ENCODE results near the gene UEVLD. TPM values are rescaled to one million over a fixed set of nuclear protein-coding genes. Genes with fewer than 3 reads are reported as not detected.

The UEVLD gene
- total and polyA plus RNA-seq, 7 donors, result 9.4 to 38.6 (median 14.1) TPM

- no peak for TF ChIP-seq CTCF (IDR thresholded peaks at IDR 0.05)
- H3K9me3 ChIP-seq, result no peaks in the 10 kb centered on the region
- peaks cover 5 to 54% of the 10 kb centered on the region in 2 donors for H3K36me3 ChIP-seq (ENCODE audit: insufficient read depth in 1 of 2, low read depth in 1 of 2)
- intact Hi-C loops (cut with DNase I), result no loop called here
- WGBS, 3 donors, result 87 to 90% (median 89%) methylated on average over 14 of the region's 14 CpGs
- no peaks in the 10 kb centered on the region for H3K27me3 ChIP-seq (ENCODE audit: insufficient read depth in 3 of 3, low read length in 2 of 3)
- no peak overlapping the region for H3K27ac ChIP-seq
- DNase-seq, result no peak
- H3K4me3 ChIP-seq, result no peak overlapping the region
- ATAC-seq, result no peak
- H3K4me1 ChIP-seq, result no peaks in the 10 kb centered on the region
Observed at GRCh38 chr11:18578975-18579598, 9.4 kb downstream of the UEVLD start.

- no peak for TF ChIP-seq CTCF (IDR thresholded peaks at IDR 0.05)
- Histone ChIP-seq H3K27me3 (ENCODE audit: insufficient read depth in 3 of 3, low read length in 2 of 3) (no peaks in the 10 kb centered on the region), H3K36me3 (ENCODE audit: insufficient read depth in 1 of 2, low read depth in 1 of 2) (peaks cover 5 to 91% of the 10 kb centered on the region in 2 donors), H3K27ac (no peak overlapping the region), H3K4me3 (no peak overlapping the region), H3K9me3 (no peaks in the 10 kb centered on the region), H3K4me1 (no peaks in the 10 kb centered on the region)
- intact Hi-C loops (cut with DNase I), result no loop called here
- DNase-seq (no peak), ATAC-seq (no peak)
- 86 to 90% (median 86%) methylated on average over 1 of the region's 1 CpG for WGBS, 3 donors
Observed at GRCh38 chr11:18575361-18575760, 13.2 kb downstream of the UEVLD start.

GRCh38 chr11:18567081-18567480, 21.5 kb downstream of the UEVLD start:
- peaks cover 0 to 96% of the 10 kb centered on the region in 2 donors for H3K36me3 ChIP-seq (ENCODE audit: insufficient read depth in 1 of 2, low read depth in 1 of 2)
- peaks cover 5% of the 10 kb centered on the region for H3K4me1 ChIP-seq
- no peak overlapping the region for H3K4me3 ChIP-seq
- ATAC-seq (no peak), DNase-seq (no peak)
- H3K27ac ChIP-seq, result no peak overlapping the region
- intact Hi-C loops (cut with DNase I), result no loop called here
- no peaks in the 10 kb centered on the region for H3K27me3 ChIP-seq (ENCODE audit: insufficient read depth in 3 of 3, low read length in 2 of 3)
- 90 to 94% (median 94%) methylated on average over 3 of the region's 3 CpGs for WGBS, 3 donors
- H3K9me3 ChIP-seq, result no peaks in the 10 kb centered on the region
- TF ChIP-seq CTCF (IDR thresholded peaks at IDR 0.05), result no peak

- H3K27ac ChIP-seq, result no peak overlapping the region
- no peaks in the 10 kb centered on the region for H3K9me3 ChIP-seq
- H3K36me3 ChIP-seq (ENCODE audit: insufficient read depth in 1 of 2, low read depth in 1 of 2), result peaks cover 0 to 96% of the 10 kb centered on the region in 2 donors
- H3K4me1 ChIP-seq, result peaks cover 5% of the 10 kb centered on the region
- ATAC-seq (no peak), DNase-seq (no peak)
- no peak for TF ChIP-seq CTCF (IDR thresholded peaks at IDR 0.05)
- no peak overlapping the region for H3K4me3 ChIP-seq
- intact Hi-C loops (cut with DNase I), result no loop called here
- no peaks in the 10 kb centered on the region for H3K27me3 ChIP-seq (ENCODE audit: insufficient read depth in 3 of 3, low read length in 2 of 3)
Observed at GRCh38 chr11:18566406-18566805, 22.1 kb downstream of the UEVLD start.

- Histone ChIP-seq H3K36me3 (ENCODE audit: insufficient read depth in 1 of 2, low read depth in 1 of 2) (peaks cover 0 to 93% of the 10 kb centered on the region in 2 donors), H3K27me3 (ENCODE audit: insufficient read depth in 3 of 3, low read length in 2 of 3) (no peaks in the 10 kb centered on the region), H3K4me1 (peaks cover 5% of the 10 kb centered on the region), H3K9me3 (no peaks in the 10 kb centered on the region), H3K4me3 (no peak overlapping the region), H3K27ac (no peak overlapping the region)
- intact Hi-C loops (cut with DNase I), result no loop called here
- ATAC-seq (no peak), DNase-seq (no peak)
- no peak for TF ChIP-seq CTCF (IDR thresholded peaks at IDR 0.05)
Observed at GRCh38 chr11:18564149-18564548, 24.4 kb downstream of the UEVLD start.

All from psoas muscle (tissue), 8 donors.